Parathyroid adenoma (tissue), 2 donors: ENCODE measurements around the gene HBEGF.

Experiments used
- H2AFZ ChIP-seq: fragments of 300-600 bp; sonication (generic); one replicate; pipeline ENCODE4 v1.7.0; 2017; ENCODE audit warnings: antibody characterized with exemption, mild to moderate bottlenecking
- H3K27ac ChIP-seq: fragments of 300-600 bp; sonication (generic); one replicate; pipeline ENCODE4 v1.7.0; 2017
- H3K27me3 ChIP-seq: fragments of 300-600 bp; sonication (generic); one replicate; pipeline ENCODE4 v1.7.0; 2017; ENCODE audit warnings: low read length; ENCODE audit not compliant: control insufficient read depth, insufficient read depth
- H3K36me3 ChIP-seq: fragments of 300-600 bp; sonication (generic); one replicate; pipeline ENCODE4 v1.7.0; 2017; ENCODE audit warnings: low read length; ENCODE audit not compliant: control insufficient read depth, insufficient read depth
- H3K4me1 ChIP-seq: fragments of 300-600 bp; sonication (generic); one replicate; pipeline ENCODE4 v1.7.0; 2017; ENCODE audit warnings: control low read depth
- H3K4me2 ChIP-seq: fragments of 300-600 bp; sonication (generic); one replicate; pipeline ENCODE4 v1.7.0; 2017; ENCODE audit warnings: low read length
- H3K4me3 ChIP-seq: fragments of 300-600 bp; sonication (generic); one replicate; pipeline ENCODE4 v1.7.0; 2017; ENCODE audit warnings: low read depth, low read length
- H3K79me2 ChIP-seq: fragments of 300-600 bp; sonication (generic); one replicate; pipeline ENCODE4 v1.7.0; 2017; ENCODE audit warnings: control low read depth
- H3K9ac ChIP-seq: fragments of 300-600 bp; sonication (generic); one replicate; pipeline ENCODE4 v1.7.0; 2017; ENCODE audit warnings: mild to moderate bottlenecking
- H3K9me3 ChIP-seq: fragments of 300-600 bp; sonication (generic); one replicate; pipeline ENCODE4 v1.7.0; 2017; ENCODE audit warnings: low read length; ENCODE audit not compliant: control insufficient read depth
- CTCF ChIP-seq: fragments of 300-600 bp; sonication (generic); IDR thresholded peaks from one replicate; pipeline ENCODE4 v1.7.0; 2017; ENCODE audit warnings: antibody characterized with exemption, mild to moderate bottlenecking
- donor health status: primary hyperparathyroidism.

Gene HBEGF

GRCh38 chr5:140327589-140327988 lies 18.8 kb downstream of the HBEGF start:
- no peak for TF ChIP-seq CTCF
- H3K9ac ChIP-seq, result no peak overlapping the region
- H3K4me3 ChIP-seq, result no peak overlapping the region
- peaks cover 15% of the 10 kb centered on the region for H3K4me1 ChIP-seq
- no peak overlapping the region for H3K27ac ChIP-seq
- H3K79me2 ChIP-seq, result no peaks in the 10 kb centered on the region
- H3K4me2 ChIP-seq, result no peak overlapping the region
- no peak overlapping the region for H2AFZ ChIP-seq
- no peaks in the 10 kb centered on the region for H3K27me3 ChIP-seq
- no peaks in the 10 kb centered on the region for H3K9me3 ChIP-seq
- no peaks in the 10 kb centered on the region for H3K36me3 ChIP-seq

- no peaks in the 10 kb centered on the region for H3K79me2 ChIP-seq
- H3K4me2 ChIP-seq, result no peak overlapping the region
- H3K36me3 ChIP-seq, result no peaks in the 10 kb centered on the region
- H3K27ac ChIP-seq, result no peak overlapping the region
- H3K27me3 ChIP-seq, result no peaks in the 10 kb centered on the region
- no peak overlapping the region for H3K4me3 ChIP-seq
- H2AFZ ChIP-seq, result no peak overlapping the region
- no peak for TF ChIP-seq CTCF
- H3K9me3 ChIP-seq, result no peaks in the 10 kb centered on the region
- H3K9ac ChIP-seq, result no peak overlapping the region
- peaks cover 16% of the 10 kb centered on the region for H3K4me1 ChIP-seq
Measured at GRCh38 chr5:140325486-140325885, 20.9 kb downstream of the HBEGF start.

GRCh38 chr5:140324617-140325241 lies 21.7 kb downstream of the HBEGF start:
- H3K4me2 ChIP-seq, result no peak overlapping the region
- H3K36me3 ChIP-seq, result no peaks in the 10 kb centered on the region
- no peak overlapping the region for H3K4me3 ChIP-seq
- H3K4me1 ChIP-seq, result peaks cover 16% of the 10 kb centered on the region
- no peak overlapping the region for H2AFZ ChIP-seq
- no peak for TF ChIP-seq CTCF
- no peak overlapping the region for H3K9ac ChIP-seq
- H3K27me3 ChIP-seq, result no peaks in the 10 kb centered on the region
- H3K79me2 ChIP-seq, result no peaks in the 10 kb centered on the region
- H3K9me3 ChIP-seq, result no peaks in the 10 kb centered on the region
- H3K27ac ChIP-seq, result no peak overlapping the region

GRCh38 chr5:140324041-140324600 lies 22.3 kb downstream of the HBEGF start:
- H3K27me3 ChIP-seq, result no peaks in the 10 kb centered on the region
- H3K36me3 ChIP-seq, result no peaks in the 10 kb centered on the region
- H3K4me1 ChIP-seq, result peaks cover 16% of the 10 kb centered on the region
- no peak overlapping the region for H3K4me3 ChIP-seq
- H3K27ac ChIP-seq, result peak overlapping the region; percentile 61
- no peak for TF ChIP-seq CTCF
- H3K9me3 ChIP-seq, result no peaks in the 10 kb centered on the region
- H3K9ac ChIP-seq, result no peak overlapping the region
- H2AFZ ChIP-seq, result peak overlapping the region; percentile 6
- no peak overlapping the region for H3K4me2 ChIP-seq
- no peaks in the 10 kb centered on the region for H3K79me2 ChIP-seq
